Cardiac fibroblast (primary cell): Measurements from ENCODE around the gene ADM5.
"Not testable (repeated sequence)": the region's sequence is repeated elsewhere in the genome, so short reads cannot be mapped to it uniquely, and the experiment has no call there.

Source experiments
- DNase-seq, 2 donors: peaks; one replicate each; pipeline versions ENCODE4 v3.0.0 to v3.0.0-alpha.2; 2010; ENCODE audit warnings: low read depth in 2 of 2
- H3K4me3 ChIP-seq, 2 donors: replicated peaks in 1 of 2; 1 replicate in 1 of 2; 2 replicates in 1 of 2; pipeline ENCODE4 v1.5.1; 2011; ENCODE audit warnings: low read depth in 2 of 2, low read length in 2 of 2, mild to moderate bottlenecking in 2 of 2, moderate library complexity in 1 of 2
- TF ChIP-seq, protein P1 (sequence below): IDR thresholded peaks from one replicate; pipeline ENCODE4 v1.5.1; 2011; ENCODE audit warnings: low read depth, mild to moderate bottlenecking, low read length, inconsistent platforms

The ADM5 gene

DNA sequence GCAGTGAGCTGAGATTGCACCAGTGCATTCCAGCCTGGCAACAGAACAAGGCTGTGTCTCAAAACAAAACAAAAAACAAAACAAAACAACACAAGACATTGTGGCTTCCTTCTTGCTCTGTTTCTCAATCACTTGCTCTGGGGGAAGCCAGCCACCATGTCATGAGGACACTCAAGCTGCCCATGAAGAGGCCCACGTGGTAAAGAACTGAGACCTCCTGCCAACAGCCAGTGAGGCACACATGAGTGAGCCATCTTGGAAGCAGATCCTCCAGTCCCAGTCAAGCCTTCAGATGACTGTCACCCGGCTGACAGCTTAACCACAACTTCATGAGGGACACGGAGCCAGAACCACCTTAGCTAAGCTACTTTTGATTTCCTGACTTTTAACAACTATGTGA, 26.8 kb downstream of the ADM5 start:
- peak in 1 of 2 donors; percentile 11 for DNase-seq
- TF ChIP-seq, protein P1, sequence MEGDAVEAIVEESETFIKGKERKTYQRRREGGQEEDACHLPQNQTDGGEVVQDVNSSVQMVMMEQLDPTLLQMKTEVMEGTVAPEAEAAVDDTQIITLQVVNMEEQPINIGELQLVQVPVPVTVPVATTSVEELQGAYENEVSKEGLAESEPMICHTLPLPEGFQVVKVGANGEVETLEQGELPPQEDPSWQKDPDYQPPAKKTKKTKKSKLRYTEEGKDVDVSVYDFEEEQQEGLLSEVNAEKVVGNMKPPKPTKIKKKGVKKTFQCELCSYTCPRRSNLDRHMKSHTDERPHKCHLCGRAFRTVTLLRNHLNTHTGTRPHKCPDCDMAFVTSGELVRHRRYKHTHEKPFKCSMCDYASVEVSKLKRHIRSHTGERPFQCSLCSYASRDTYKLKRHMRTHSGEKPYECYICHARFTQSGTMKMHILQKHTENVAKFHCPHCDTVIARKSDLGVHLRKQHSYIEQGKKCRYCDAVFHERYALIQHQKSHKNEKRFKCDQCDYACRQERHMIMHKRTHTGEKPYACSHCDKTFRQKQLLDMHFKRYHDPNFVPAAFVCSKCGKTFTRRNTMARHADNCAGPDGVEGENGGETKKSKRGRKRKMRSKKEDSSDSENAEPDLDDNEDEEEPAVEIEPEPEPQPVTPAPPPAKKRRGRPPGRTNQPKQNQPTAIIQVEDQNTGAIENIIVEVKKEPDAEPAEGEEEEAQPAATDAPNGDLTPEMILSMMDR = no peak
- H3K4me3 ChIP-seq = no peak overlapping the region

DNA sequence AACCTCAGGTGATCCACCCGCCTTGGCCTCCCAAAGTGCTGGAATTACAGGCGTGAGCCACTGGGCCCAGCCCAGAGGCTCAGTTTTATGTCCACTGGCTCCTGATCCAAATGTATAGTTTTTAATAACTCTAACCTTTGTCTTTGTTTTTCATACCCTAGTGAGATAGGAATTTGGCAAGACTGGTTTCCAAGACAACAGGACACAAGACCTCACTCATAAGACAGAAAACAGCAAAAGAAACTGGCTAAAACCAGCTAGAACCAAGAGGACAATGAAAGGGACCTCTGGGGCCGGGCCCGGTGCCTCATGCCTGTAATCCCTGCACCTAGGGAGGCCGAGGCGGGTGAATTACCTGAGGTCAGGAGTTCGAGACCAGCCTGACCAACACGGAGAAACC, 29.1 kb downstream of the ADM5 start:
- TF ChIP-seq, protein P1 = no peak
- peak; percentile 24 to 82 for DNase-seq
- H3K4me3 ChIP-seq = no peak overlapping the region

DNA sequence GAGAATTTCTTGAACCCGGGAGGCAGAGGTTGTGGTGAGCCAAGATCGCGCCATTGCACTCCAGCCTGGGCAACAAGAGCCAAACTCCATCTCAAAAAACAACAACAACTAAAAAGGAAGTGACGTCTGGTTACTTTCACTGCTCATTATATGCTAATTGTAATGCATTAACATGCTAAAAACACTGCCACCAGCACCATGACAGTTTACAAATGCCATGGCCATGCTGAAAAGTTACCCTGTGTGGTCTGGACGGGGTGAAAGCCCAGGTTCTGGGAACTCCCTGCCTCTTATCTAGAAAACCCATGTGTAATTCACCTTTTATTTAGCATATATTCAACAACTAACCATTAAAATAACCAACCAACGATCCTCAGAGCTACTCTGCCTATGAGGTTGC, 29.6 kb downstream of the ADM5 start:
- no peak overlapping the region for H3K4me3 ChIP-seq
- TF ChIP-seq, protein P1 = no peak
- DNase-seq = no peak

DNA sequence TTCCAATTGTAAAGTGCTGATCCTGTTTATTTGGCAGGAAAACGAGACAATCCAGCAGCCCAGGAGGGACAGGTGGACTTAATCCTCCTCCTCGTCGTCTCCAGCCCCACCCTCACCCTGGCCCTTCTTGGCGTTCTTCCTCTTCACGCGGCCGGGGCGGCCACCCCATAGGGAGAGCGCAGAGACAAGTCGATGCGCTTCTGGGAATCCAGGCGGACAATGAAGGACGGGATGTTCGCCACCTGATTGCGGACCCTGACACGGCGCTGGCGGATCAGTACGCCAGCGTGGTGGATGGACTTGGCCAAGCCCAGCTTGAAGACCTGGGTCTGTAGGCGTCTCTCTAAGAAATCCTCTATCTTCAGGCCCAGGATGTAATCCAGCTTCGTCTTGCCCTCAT, 30.0 kb downstream of the ADM5 start:
- H3K4me3 ChIP-seq, DNase-seq: not testable (repeated sequence)

- TF ChIP-seq, protein P1 = no peak
- no peak overlapping the region for H3K4me3 ChIP-seq
Observed at GRCh38 chr19:49727217-49728030, 38.0 kb downstream of the ADM5 start.

GRCh38 chr19:49730166-49730565, 40.8 kb downstream of the ADM5 start:
- no peak overlapping the region for H3K4me3 ChIP-seq
- TF ChIP-seq, protein P1 = no peak
- DNase-seq = no peak

More at GRCh38 chr19:49727217-49728030, 38.0 kb downstream of the ADM5 start:
- DNase-seq = peak; percentile 65 to 76

- no peak for DNase-seq
Observed at GRCh38 chr19:49738268-49738667, 48.9 kb downstream of the ADM5 start.

More at GRCh38 chr19:49738268-49738667, 48.9 kb downstream of the ADM5 start:
- TF ChIP-seq, protein P1 = no peak
- H3K4me3 ChIP-seq = no peak overlapping the region
